Body of pancreas (tissue), 4 donors: ENCODE results near the gene MRPL34.
A peak's percentile ranks its signal among the peaks of the same experiment; 100 is the strongest.

ENCODE experiments used
- POLR2A ChIP-seq, 3 donors: fragments of 450-650 bp; IDR thresholded peaks; one replicate each; pipeline ENCODE4 v1.6.1; 2016; ENCODE audit warnings: antibody characterized with exemption in 3 of 3, mild to moderate bottlenecking in 2 of 3
- TF ChIP-seq, protein P1 (sequence below), 7 experiments: fragments of 450-650 bp in 4 of 7; fragments of 200-600 bp in 3 of 7; sonication (generic) in 3 of 7; IDR thresholded peaks; one replicate each; pipeline ENCODE4 v1.5.1; 2016 to 2019; ENCODE audit warnings: antibody characterized with exemption in 7 of 7

DNA sequence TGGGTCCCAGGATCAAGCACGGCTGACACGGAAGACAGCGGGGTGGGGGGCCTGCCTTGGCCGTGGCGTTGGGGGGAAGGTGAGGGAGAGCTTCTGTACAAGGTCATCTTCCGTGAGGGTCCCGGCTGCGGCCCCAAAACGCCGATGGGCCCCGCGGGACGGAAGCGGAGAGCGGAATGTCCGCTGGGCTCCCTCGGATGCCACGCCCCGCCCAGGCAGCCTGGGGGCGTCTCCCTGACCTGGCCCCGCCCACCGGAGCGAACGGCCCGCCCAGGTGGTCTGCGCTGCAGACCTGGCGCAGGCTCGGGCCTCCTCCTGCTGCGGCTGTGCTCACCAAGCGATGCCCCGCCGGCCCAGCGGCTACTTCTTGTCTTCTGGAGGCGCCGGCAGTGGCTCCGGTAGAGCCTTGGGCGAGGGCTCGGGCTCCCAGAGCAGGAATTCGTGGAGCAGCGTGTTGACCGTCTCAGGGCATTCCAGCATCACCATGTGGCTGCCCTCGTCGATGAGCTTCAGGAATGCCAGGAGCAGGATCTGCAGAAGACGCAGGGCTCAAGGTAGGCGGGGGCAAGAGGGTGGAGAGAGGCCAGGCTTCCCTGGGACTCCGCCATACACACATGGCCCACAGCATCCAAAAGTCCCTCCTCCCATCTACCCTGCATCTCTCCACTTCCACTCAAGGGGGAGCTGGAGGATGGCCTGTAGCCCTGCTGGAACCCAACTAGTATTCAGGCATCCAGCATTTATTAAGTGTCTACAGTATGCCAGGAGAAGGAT, 13.2 kb upstream of the MRPL34 start:
- TF ChIP-seq, protein P1, sequence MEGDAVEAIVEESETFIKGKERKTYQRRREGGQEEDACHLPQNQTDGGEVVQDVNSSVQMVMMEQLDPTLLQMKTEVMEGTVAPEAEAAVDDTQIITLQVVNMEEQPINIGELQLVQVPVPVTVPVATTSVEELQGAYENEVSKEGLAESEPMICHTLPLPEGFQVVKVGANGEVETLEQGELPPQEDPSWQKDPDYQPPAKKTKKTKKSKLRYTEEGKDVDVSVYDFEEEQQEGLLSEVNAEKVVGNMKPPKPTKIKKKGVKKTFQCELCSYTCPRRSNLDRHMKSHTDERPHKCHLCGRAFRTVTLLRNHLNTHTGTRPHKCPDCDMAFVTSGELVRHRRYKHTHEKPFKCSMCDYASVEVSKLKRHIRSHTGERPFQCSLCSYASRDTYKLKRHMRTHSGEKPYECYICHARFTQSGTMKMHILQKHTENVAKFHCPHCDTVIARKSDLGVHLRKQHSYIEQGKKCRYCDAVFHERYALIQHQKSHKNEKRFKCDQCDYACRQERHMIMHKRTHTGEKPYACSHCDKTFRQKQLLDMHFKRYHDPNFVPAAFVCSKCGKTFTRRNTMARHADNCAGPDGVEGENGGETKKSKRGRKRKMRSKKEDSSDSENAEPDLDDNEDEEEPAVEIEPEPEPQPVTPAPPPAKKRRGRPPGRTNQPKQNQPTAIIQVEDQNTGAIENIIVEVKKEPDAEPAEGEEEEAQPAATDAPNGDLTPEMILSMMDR (IDR thresholded peaks at IDR 0.05) = peak; percentile 12 to 61 (median 38)
- TF ChIP-seq POLR2A (IDR thresholded peaks at IDR 0.05) = peak in 1 of 3 donors; percentile 23
